ENCODE data around the gene IFNGR2.
"Not testable (repeated sequence)": the region's sequence is repeated elsewhere in the genome, so short reads cannot be mapped to it uniquely, and the experiment has no call there.

The IFNGR2 gene

GRCh38 chr21:33375101-33375644 lies 28.0 kb upstream of the IFNGR2 start:
- H3K4me3 ChIP-seq (replicated peaks; ENCODE audit: low read depth, low read length): no peak overlapping the region
- TF ChIP-seq, protein P1, sequence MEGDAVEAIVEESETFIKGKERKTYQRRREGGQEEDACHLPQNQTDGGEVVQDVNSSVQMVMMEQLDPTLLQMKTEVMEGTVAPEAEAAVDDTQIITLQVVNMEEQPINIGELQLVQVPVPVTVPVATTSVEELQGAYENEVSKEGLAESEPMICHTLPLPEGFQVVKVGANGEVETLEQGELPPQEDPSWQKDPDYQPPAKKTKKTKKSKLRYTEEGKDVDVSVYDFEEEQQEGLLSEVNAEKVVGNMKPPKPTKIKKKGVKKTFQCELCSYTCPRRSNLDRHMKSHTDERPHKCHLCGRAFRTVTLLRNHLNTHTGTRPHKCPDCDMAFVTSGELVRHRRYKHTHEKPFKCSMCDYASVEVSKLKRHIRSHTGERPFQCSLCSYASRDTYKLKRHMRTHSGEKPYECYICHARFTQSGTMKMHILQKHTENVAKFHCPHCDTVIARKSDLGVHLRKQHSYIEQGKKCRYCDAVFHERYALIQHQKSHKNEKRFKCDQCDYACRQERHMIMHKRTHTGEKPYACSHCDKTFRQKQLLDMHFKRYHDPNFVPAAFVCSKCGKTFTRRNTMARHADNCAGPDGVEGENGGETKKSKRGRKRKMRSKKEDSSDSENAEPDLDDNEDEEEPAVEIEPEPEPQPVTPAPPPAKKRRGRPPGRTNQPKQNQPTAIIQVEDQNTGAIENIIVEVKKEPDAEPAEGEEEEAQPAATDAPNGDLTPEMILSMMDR (IDR thresholded peaks at IDR 0.05; ENCODE audit: low read length, missing control alignments): no peak
- no peak for DNase-seq (ENCODE audit: low read depth)

DNA sequence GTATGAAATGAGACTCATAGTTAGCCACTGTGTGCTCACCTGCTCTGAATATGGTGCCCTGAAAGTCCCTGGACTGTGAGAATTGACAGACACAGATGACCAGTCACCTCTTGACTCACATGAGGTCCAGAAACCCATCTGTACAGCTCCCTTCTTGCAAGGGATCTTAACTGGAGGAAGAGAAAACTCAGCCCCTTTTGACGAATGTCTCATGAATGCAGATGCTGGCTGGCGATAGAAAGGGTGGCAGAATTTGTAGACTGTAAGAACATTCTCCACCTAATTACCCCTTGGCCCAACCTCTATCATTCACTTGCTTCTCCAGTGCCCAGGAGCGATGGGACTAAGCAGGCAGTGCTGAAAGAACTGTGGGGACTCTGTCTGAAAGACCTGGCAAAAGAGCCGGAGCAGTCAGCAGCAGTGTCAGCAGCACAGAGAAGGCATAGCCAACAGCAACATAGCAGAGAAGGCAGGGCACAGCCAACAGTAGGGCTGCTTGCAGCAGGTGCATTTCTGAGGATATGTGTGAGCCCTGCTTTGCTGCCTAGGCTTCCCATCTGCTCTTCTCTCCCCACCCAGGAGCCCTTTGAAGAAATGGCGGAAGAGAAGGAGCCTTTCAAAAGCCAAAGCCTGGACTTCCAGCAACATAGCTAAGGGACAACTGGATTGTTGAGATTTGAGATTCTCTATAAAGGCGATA lies 25.8 kb upstream of the IFNGR2 start:
- TF ChIP-seq, protein P1 (IDR thresholded peaks at IDR 0.05; ENCODE audit: low read length, missing control alignments): no peak
- DNase-seq (ENCODE audit: low read depth): no peak
- H3K4me3 ChIP-seq (replicated peaks; ENCODE audit: low read depth, low read length): no peak overlapping the region

DNA sequence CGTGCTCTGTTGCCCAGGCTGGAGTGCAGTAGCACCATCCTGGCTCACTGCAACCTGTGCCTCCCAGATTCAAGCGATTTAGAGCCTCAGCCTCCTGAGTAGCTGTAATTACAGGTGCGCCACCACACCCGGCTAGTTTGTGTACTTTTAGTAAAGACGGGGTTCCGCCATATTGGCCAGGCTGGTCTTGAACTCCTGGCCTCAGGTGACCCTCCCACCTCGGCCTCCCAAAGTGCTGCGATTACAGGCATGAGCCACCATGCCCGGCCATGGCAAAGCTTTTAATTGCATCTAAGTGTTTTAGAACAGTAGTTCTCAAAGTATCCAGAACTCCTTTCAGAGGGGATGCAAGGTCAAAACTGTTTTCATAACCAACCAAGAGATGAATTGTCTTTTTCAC lies 25.1 kb upstream of the IFNGR2 start:
- TF ChIP-seq, protein P1 (IDR thresholded peaks at IDR 0.05; ENCODE audit: low read length, missing control alignments): no peak
- H3K4me3 ChIP-seq (replicated peaks; ENCODE audit: low read depth, low read length): no peak overlapping the region
- DNase-seq (ENCODE audit: low read depth): no peak

GRCh38 chr21:33379934-33380333 lies 23.3 kb upstream of the IFNGR2 start:
- not testable (repeated sequence) for H3K4me3 ChIP-seq (replicated peaks; ENCODE audit: low read depth, low read length)
- peak; percentile 83 for DNase-seq (ENCODE audit: low read depth)

- no peak overlapping the region for H3K4me3 ChIP-seq (replicated peaks; ENCODE audit: low read depth, low read length)
- TF ChIP-seq, protein P1 (IDR thresholded peaks at IDR 0.05; ENCODE audit: low read length, missing control alignments): no peak
- peak; percentile 97 for DNase-seq (ENCODE audit: low read depth)
Measured at GRCh38 chr21:33380483-33380998, 22.7 kb upstream of the IFNGR2 start.

GRCh38 chr21:33381381-33381780 lies 21.8 kb upstream of the IFNGR2 start:
- DNase-seq (ENCODE audit: low read depth); H3K4me3 ChIP-seq (replicated peaks; ENCODE audit: low read depth, low read length): not testable (repeated sequence)

DNA sequence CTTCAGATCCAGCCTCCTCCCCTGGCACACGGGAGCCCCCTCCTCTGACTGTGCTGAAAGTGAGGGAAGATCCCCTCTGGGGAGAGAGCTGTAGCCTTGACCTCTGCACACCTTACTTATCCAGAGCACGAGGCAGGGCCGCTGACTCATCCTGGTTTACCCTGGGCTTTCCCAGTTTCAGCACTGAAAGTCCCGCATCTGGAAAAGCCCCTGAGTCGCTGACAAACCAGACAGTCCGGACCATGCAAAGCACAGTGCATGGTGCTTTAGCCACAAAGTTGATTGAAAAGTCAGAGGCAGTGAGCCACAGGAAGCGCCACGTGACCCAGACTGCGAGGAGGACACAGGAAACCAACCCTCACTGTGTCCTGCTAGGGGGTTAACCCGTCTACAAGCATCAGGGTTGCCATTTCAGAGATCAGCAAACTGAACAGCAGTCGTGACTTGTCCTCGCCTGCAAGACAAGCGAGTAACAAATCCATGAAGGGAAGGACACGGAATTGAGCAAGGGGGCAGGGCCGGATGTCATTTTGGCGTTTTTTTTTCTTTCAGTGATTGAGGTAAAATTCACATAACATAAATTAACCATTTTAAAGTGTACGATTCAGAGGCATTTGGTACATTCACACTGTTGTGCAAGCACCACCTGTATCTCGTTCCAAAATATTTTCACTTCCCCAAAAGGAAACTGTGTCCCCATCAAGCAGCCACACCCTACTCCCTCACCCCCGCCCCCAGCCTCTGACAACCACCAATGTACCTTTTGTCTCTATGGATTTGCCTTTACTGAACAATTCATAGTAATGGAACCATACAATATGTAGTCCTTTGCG lies 19.9 kb upstream of the IFNGR2 start:
- peak; percentile 79 for DNase-seq (ENCODE audit: low read depth)
- H3K4me3 ChIP-seq (replicated peaks; ENCODE audit: low read depth, low read length): peak overlapping the region; percentile 34
- TF ChIP-seq, protein P1 (IDR thresholded peaks at IDR 0.05; ENCODE audit: low read length, missing control alignments): no peak

All from fibroblast of pulmonary artery (primary cell).